ENCODE data around the gene TOR3A.
"Not testable (repeated sequence)": the region's sequence is repeated elsewhere in the genome, so short reads cannot be mapped to it uniquely, and the experiment has no call there.

The TOR3A gene

DNA sequence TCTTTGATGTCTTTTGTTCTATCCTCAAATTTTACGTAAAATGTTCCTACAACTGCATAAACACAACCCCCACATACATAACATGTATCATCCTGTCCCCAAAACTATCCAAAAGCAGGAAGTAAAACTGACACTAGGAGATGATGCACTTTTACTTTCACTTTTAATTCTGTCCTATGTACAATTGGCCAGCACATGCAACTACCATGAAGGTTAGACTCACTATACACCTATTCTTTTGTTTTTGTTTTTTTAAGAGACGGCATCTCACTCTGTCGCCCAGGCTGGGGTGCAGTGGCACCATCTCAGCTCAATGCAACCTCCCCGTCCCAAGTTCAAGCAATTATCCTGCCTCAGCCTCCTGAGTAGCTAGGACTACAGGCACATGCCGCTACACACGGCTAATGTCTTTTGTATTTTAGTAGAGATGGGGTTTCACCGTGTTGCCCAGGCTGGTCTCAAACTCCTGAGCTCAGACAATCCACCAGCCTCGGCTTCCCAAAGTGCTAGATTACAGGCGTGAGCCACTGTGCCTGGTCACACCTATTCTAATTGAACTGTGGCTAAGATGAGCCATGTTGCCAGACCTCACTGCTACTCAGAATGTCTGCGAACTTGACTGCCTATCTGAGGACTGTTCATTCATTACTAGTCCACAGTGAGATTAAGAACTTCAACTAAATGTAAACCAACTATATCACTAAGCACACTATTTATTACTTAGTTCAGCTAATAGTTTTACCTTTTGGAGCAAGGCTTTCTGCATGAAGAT is 48.0 kb downstream of the TOR3A start:
- H3K9me3 ChIP-seq (ENCODE audit: control insufficient read depth in 2 of 2, low read length in 2 of 2) = no peaks in the 10 kb centered on the region
- H3K27me3 ChIP-seq (ENCODE audit: control insufficient read depth in 1 of 2, insufficient read depth in 2 of 2, low read length in 2 of 2) = no peaks in the 10 kb centered on the region
- peaks cover 0 to 3% of the 10 kb centered on the region in 2 donors for H3K36me3 ChIP-seq (ENCODE audit: control insufficient read depth in 2 of 2, insufficient read depth in 2 of 2, low read length in 2 of 2)
- H3K4me3 ChIP-seq (ENCODE audit: low read length in 2 of 2) = peak overlapping the region; percentile 41 to 50
- peaks cover 6% of the 10 kb centered on the region for H3K4me1 ChIP-seq (ENCODE audit: control insufficient read depth, insufficient read depth, low read length)
- H3K9ac ChIP-seq (ENCODE audit: low read length in 2 of 2) = no peak overlapping the region
- no peak overlapping the region for H3K27ac ChIP-seq (ENCODE audit: low read length)

DNA sequence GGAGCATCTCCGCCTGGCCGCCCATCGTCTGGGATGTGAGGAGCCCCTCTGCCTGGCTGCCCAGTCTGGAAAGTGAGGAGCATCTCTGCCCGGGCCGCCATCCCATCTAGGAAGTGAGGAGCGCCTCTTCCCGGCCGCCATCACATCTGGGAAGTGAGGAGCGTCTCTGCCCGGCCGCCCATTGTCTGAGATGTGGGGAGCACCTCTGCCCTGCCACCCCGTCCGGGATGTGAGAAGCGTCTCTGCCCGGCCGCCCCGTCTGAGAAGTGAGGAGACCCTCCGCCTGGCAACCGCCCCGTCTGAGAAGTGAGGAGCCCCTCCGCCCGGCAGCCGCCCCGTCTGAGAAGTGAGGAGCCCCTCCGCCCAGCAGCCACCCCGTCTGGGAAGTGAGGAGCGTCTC is 53.3 kb downstream of the TOR3A start:
- not testable (repeated sequence) for H3K4me3 ChIP-seq (ENCODE audit: low read length in 2 of 2); H3K9me3 ChIP-seq (ENCODE audit: control insufficient read depth in 2 of 2, low read length in 2 of 2); H3K27me3 ChIP-seq (ENCODE audit: control insufficient read depth in 1 of 2, insufficient read depth in 2 of 2, low read length in 2 of 2); H3K36me3 ChIP-seq (ENCODE audit: control insufficient read depth in 2 of 2, insufficient read depth in 2 of 2, low read length in 2 of 2); H3K27ac ChIP-seq (ENCODE audit: low read length); H3K4me1 ChIP-seq (ENCODE audit: control insufficient read depth, insufficient read depth, low read length); H3K9ac ChIP-seq (ENCODE audit: low read length in 2 of 2)

GRCh38 chr1:179135707-179136106 is 53.8 kb downstream of the TOR3A start:
- not testable (repeated sequence) for H3K4me3 ChIP-seq (ENCODE audit: low read length in 2 of 2); H3K9me3 ChIP-seq (ENCODE audit: control insufficient read depth in 2 of 2, low read length in 2 of 2); H3K9ac ChIP-seq (ENCODE audit: low read length in 2 of 2); H3K4me1 ChIP-seq (ENCODE audit: control insufficient read depth, insufficient read depth, low read length); H3K27ac ChIP-seq (ENCODE audit: low read length); H3K36me3 ChIP-seq (ENCODE audit: control insufficient read depth in 2 of 2, insufficient read depth in 2 of 2, low read length in 2 of 2); H3K27me3 ChIP-seq (ENCODE audit: control insufficient read depth in 1 of 2, insufficient read depth in 2 of 2, low read length in 2 of 2)

- Histone ChIP-seq H3K27me3 (ENCODE audit: control insufficient read depth in 1 of 2, insufficient read depth in 2 of 2, low read length in 2 of 2) (no peaks in the 10 kb centered on the region), H3K27ac (ENCODE audit: low read length) (no peak overlapping the region), H3K9me3 (ENCODE audit: control insufficient read depth in 2 of 2, low read length in 2 of 2) (no peaks in the 10 kb centered on the region), H3K9ac (ENCODE audit: low read length in 2 of 2) (no peak overlapping the region), H3K36me3 (ENCODE audit: control insufficient read depth in 2 of 2, insufficient read depth in 2 of 2, low read length in 2 of 2) (no peaks in the 10 kb centered on the region), H3K4me1 (ENCODE audit: control insufficient read depth, insufficient read depth, low read length) (no peaks in the 10 kb centered on the region), H3K4me3 (ENCODE audit: low read length in 2 of 2) (no peak overlapping the region)
Measured at GRCh38 chr1:179137617-179138255, 55.9 kb downstream of the TOR3A start.

DNA sequence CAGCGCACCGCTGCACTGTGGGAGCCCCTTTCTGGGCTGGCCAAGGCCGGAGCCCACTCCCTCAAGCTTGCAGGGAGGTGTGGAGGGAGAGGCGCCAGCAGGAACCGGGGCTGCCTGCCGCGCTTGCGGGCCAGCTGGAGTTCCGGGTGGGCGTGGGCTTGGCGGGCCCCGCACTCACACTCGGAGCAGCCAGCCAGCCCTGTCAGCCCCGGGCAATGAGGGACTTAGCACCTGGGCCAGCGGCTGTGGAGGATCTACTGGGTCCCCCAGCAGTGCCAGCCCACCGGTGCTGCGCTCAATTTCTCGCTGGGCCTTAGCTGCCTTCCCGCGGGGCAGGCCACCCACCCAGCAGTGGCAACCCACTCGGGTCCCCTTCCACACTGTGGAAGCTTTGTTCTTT is 56.9 kb downstream of the TOR3A start:
- not testable (repeated sequence) for H3K27me3 ChIP-seq (ENCODE audit: control insufficient read depth in 1 of 2, insufficient read depth in 2 of 2, low read length in 2 of 2); H3K27ac ChIP-seq (ENCODE audit: low read length); H3K4me1 ChIP-seq (ENCODE audit: control insufficient read depth, insufficient read depth, low read length); H3K4me3 ChIP-seq (ENCODE audit: low read length in 2 of 2); H3K36me3 ChIP-seq (ENCODE audit: control insufficient read depth in 2 of 2, insufficient read depth in 2 of 2, low read length in 2 of 2); H3K9ac ChIP-seq (ENCODE audit: low read length in 2 of 2); H3K9me3 ChIP-seq (ENCODE audit: control insufficient read depth in 2 of 2, low read length in 2 of 2)

DNA sequence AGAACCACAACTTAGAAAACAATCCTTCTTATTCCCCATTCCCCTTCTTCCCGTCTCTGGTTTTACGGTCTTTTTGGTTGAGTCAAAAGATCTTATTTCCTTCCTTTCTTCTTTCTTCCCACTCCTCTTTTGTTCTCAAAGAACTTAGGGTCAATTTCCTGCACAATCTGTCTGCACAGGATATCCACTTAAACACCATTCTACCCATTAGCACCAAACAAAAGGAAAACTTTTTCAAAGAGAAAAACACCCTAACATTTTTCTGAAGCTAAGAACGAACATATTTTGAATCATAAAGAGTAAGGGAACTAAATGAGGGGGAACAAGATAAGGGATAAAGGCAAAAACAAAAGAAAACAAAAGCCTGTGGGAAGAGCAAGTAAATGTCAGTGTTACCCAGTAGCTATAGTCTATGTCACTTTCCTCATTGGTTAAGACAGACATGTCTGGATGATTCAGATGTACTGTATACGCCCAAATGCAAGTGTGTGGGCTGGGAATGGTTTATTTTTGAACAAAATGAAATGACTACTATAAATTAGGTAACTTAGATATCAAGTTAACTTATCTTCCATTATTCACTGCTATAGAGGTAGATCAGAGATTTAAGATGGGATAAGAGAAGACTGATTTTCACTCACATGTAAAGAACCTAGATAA is 59.9 kb downstream of the TOR3A start:
- H3K27me3 ChIP-seq (ENCODE audit: control insufficient read depth in 1 of 2, insufficient read depth in 2 of 2, low read length in 2 of 2) = no peaks in the 10 kb centered on the region
- no peak overlapping the region for H3K27ac ChIP-seq (ENCODE audit: low read length)
- H3K36me3 ChIP-seq (ENCODE audit: control insufficient read depth in 2 of 2, insufficient read depth in 2 of 2, low read length in 2 of 2) = no peaks in the 10 kb centered on the region
- no peaks in the 10 kb centered on the region for H3K9me3 ChIP-seq (ENCODE audit: control insufficient read depth in 2 of 2, low read length in 2 of 2)
- no peak overlapping the region for H3K4me3 ChIP-seq (ENCODE audit: low read length in 2 of 2)
- no peaks in the 10 kb centered on the region for H3K4me1 ChIP-seq (ENCODE audit: control insufficient read depth, insufficient read depth, low read length)
- peak overlapping the region in 1 of 2 donors; percentile 20 for H3K9ac ChIP-seq (ENCODE audit: low read length in 2 of 2)

GRCh38 chr1:179142889-179143299 is 61.0 kb downstream of the TOR3A start:
- no peaks in the 10 kb centered on the region for H3K4me1 ChIP-seq (ENCODE audit: control insufficient read depth, insufficient read depth, low read length)
- H3K36me3 ChIP-seq (ENCODE audit: control insufficient read depth in 2 of 2, insufficient read depth in 2 of 2, low read length in 2 of 2) = no peaks in the 10 kb centered on the region
- H3K9ac ChIP-seq (ENCODE audit: low read length in 2 of 2) = no peak overlapping the region
- H3K27me3 ChIP-seq (ENCODE audit: control insufficient read depth in 1 of 2, insufficient read depth in 2 of 2, low read length in 2 of 2) = no peaks in the 10 kb centered on the region
- H3K4me3 ChIP-seq (ENCODE audit: low read length in 2 of 2) = peak overlapping the region in 1 of 2 donors; percentile 3
- no peaks in the 10 kb centered on the region for H3K9me3 ChIP-seq (ENCODE audit: control insufficient read depth in 2 of 2, low read length in 2 of 2)
- H3K27ac ChIP-seq (ENCODE audit: low read length) = peak overlapping the region; percentile 8

DNA sequence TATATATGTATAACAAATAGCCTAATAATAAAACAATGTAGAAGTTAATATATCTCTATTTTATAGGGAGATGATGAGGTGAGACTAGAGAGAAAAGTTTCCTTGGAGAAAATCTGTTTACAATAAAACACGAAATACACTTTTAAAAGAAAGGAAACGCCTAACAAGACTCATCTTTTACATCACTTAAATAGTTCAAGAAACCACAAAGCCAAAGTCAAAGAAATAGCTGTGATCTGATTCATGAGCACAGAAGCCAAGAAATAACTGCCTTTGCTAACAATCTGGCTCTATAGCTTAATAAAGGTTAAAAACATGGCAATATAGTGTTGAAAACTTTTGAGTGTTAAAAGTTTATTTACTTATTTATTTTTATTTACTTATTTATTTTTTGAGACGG is 61.5 kb downstream of the TOR3A start:
- no peak overlapping the region for H3K4me3 ChIP-seq (ENCODE audit: low read length in 2 of 2)
- no peaks in the 10 kb centered on the region for H3K27me3 ChIP-seq (ENCODE audit: control insufficient read depth in 1 of 2, insufficient read depth in 2 of 2, low read length in 2 of 2)
- no peaks in the 10 kb centered on the region for H3K36me3 ChIP-seq (ENCODE audit: control insufficient read depth in 2 of 2, insufficient read depth in 2 of 2, low read length in 2 of 2)
- H3K4me1 ChIP-seq (ENCODE audit: control insufficient read depth, insufficient read depth, low read length) = no peaks in the 10 kb centered on the region
- H3K27ac ChIP-seq (ENCODE audit: low read length) = no peak overlapping the region
- H3K9me3 ChIP-seq (ENCODE audit: control insufficient read depth in 2 of 2, low read length in 2 of 2) = no peaks in the 10 kb centered on the region
- H3K9ac ChIP-seq (ENCODE audit: low read length in 2 of 2) = no peak overlapping the region

- Histone ChIP-seq H3K27me3 (ENCODE audit: control insufficient read depth in 1 of 2, insufficient read depth in 2 of 2, low read length in 2 of 2) (no peaks in the 10 kb centered on the region), H3K4me3 (ENCODE audit: low read length in 2 of 2) (no peak overlapping the region), H3K9me3 (ENCODE audit: control insufficient read depth in 2 of 2, low read length in 2 of 2) (no peaks in the 10 kb centered on the region), H3K4me1 (ENCODE audit: control insufficient read depth, insufficient read depth, low read length) (no peaks in the 10 kb centered on the region), H3K36me3 (ENCODE audit: control insufficient read depth in 2 of 2, insufficient read depth in 2 of 2, low read length in 2 of 2) (no peaks in the 10 kb centered on the region), H3K27ac (ENCODE audit: low read length) (no peak overlapping the region), H3K9ac (ENCODE audit: low read length in 2 of 2) (no peak overlapping the region)
Measured at GRCh38 chr1:179144626-179145025, 62.8 kb downstream of the TOR3A start.

- no peaks in the 10 kb centered on the region for H3K36me3 ChIP-seq (ENCODE audit: control insufficient read depth in 2 of 2, insufficient read depth in 2 of 2, low read length in 2 of 2)
- no peaks in the 10 kb centered on the region for H3K27me3 ChIP-seq (ENCODE audit: control insufficient read depth in 1 of 2, insufficient read depth in 2 of 2, low read length in 2 of 2)
- no peaks in the 10 kb centered on the region for H3K9me3 ChIP-seq (ENCODE audit: control insufficient read depth in 2 of 2, low read length in 2 of 2)
- no peak overlapping the region for H3K27ac ChIP-seq (ENCODE audit: low read length)
- no peak overlapping the region for H3K9ac ChIP-seq (ENCODE audit: low read length in 2 of 2)
- no peak overlapping the region for H3K4me3 ChIP-seq (ENCODE audit: low read length in 2 of 2)
- no peaks in the 10 kb centered on the region for H3K4me1 ChIP-seq (ENCODE audit: control insufficient read depth, insufficient read depth, low read length)
Measured at GRCh38 chr1:179145521-179145920, 63.7 kb downstream of the TOR3A start.
